Neural crest cell (in vitro differentiated cells): ENCODE data around the gene FITM2. TPM values are rescaled to one million over a fixed set of nuclear protein-coding genes. Genes with fewer than 3 reads are reported as not detected.

Experiments used
- DNase-seq: peaks from one replicate; pipeline ENCODE4 v3.0.0; 2021; ENCODE audit warnings: low read depth, mixed read lengths, low spot score
- H3K27ac Mint-ChIP-seq: one replicate; pipeline ENCODE4 v1.8.0; 2021; ENCODE audit warnings: mild to moderate bottlenecking, mixed read lengths; ENCODE audit not compliant: unreplicated experiment
- H3K27me3 Mint-ChIP-seq: 2 replicates; pipeline ENCODE4 v1.8.0; 2021; ENCODE audit warnings: low read depth, mild to moderate bottlenecking, mixed read lengths
- H3K36me3 Mint-ChIP-seq: 2 replicates; pipeline ENCODE4 v1.8.0; 2021; ENCODE audit warnings: low read depth, mild to moderate bottlenecking, mixed read lengths
- H3K4me1 Mint-ChIP-seq: 2 replicates; pipeline ENCODE4 v1.8.0; 2021; ENCODE audit warnings: mixed read lengths
- H3K4me3 Mint-ChIP-seq: one replicate; pipeline ENCODE4 v1.8.0; 2021; ENCODE audit warnings: mild to moderate bottlenecking, mixed read lengths
- H3K9me3 Mint-ChIP-seq: 2 replicates; pipeline ENCODE4 v1.8.0; 2021; ENCODE audit warnings: mixed read lengths
- long read RNA-seq: library from polyadenylated mRNA; unstranded; transcript quantifications from one replicate; pipeline ENCODE4 v2.0.0, GENCODE V29; 2020
- total RNA-seq: library from RNA; stranded (reverse); gene quantifications from 2 replicates; pipeline ENCODE4 v1.2.1, GENCODE V29; 2021
- TF ChIP-seq, protein P1 (sequence below): fragments of 200-600 bp; sonication (generic); conservative IDR thresholded peaks from 2 replicates; pipeline ENCODE4 v1.5.0; 2021; ENCODE audit warnings: antibody characterized with exemption, mild to moderate bottlenecking

FITM2 gene, protein sequence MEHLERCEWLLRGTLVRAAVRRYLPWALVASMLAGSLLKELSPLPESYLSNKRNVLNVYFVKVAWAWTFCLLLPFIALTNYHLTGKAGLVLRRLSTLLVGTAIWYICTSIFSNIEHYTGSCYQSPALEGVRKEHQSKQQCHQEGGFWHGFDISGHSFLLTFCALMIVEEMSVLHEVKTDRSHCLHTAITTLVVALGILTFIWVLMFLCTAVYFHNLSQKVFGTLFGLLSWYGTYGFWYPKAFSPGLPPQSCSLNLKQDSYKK
- total RNA-seq, result 6.2 and 6.4 TPM in 2 replicates
- long read RNA-seq, partial matches to known transcripts, result 0 of 3 reads
- long read RNA-seq, other reads (novel, unspliced or antisense), result 3 of 3 reads

DNA sequence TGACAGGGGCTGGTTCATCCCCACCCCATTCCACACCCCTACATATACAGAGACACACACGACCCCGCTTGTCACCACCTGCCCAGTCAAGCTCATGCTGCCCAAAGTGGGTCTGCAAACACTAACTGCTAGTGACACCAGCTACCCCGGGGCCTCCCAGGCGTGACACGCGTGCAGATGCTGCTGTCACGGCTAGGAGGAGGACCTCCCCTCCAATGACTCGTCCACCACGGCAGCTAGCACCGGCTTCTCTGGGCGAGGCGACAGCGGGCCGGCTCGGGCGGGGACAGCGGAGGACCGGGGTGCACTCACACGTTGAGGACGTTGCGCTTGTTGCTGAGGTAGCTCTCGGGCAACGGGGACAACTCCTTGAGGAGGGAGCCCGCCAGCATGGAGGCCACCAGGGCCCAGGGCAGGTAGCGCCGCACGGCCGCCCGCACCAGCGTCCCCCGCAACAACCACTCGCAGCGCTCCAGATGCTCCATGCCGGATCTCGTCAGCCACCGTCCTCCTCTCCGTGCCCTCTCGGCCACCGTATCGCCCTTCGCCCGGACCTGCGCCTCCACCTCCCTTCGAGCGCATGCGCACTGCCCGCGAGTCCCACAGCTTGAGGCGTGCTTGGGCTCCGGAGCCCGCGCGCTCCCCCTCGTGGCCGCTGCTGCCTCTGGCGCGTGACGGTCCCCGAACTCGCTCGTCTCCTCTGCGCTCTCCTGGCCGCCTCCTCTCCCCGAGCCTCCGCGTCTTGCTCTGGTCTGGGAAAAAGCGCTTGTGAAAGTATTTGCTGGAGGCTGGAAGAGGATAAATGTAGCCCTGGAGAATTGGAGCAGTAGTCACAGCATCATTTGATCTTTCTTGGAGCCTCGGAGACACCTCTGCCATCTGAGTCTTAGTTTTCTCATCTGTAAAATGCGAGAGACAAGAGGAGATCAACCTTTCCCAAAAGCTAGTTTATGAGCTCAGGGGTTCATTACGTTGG is at the start of gene FITM2:
TSS of gene FITM2 (minus strand) at position 539 of the 976 bp plus-strand sequence. CDS start at position 485, 54 bp downstream.
- H3K9me3 Mint-ChIP-seq, result no peaks in the 10 kb centered on the region
- H3K4me1 Mint-ChIP-seq, result peaks cover 18% of the 10 kb centered on the region
- peak; percentile 99 for DNase-seq
- H3K27ac Mint-ChIP-seq, result peak within 1 kb of the TSS; percentile 71
- peaks cover 12% of the 10 kb centered on the region for H3K27me3 Mint-ChIP-seq
- H3K4me3 Mint-ChIP-seq, result peak within 1 kb of the TSS; percentile 86
- TF ChIP-seq, protein P1, sequence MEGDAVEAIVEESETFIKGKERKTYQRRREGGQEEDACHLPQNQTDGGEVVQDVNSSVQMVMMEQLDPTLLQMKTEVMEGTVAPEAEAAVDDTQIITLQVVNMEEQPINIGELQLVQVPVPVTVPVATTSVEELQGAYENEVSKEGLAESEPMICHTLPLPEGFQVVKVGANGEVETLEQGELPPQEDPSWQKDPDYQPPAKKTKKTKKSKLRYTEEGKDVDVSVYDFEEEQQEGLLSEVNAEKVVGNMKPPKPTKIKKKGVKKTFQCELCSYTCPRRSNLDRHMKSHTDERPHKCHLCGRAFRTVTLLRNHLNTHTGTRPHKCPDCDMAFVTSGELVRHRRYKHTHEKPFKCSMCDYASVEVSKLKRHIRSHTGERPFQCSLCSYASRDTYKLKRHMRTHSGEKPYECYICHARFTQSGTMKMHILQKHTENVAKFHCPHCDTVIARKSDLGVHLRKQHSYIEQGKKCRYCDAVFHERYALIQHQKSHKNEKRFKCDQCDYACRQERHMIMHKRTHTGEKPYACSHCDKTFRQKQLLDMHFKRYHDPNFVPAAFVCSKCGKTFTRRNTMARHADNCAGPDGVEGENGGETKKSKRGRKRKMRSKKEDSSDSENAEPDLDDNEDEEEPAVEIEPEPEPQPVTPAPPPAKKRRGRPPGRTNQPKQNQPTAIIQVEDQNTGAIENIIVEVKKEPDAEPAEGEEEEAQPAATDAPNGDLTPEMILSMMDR, result peak; percentile 94
- no peaks in the 10 kb centered on the region for H3K36me3 Mint-ChIP-seq

DNA sequence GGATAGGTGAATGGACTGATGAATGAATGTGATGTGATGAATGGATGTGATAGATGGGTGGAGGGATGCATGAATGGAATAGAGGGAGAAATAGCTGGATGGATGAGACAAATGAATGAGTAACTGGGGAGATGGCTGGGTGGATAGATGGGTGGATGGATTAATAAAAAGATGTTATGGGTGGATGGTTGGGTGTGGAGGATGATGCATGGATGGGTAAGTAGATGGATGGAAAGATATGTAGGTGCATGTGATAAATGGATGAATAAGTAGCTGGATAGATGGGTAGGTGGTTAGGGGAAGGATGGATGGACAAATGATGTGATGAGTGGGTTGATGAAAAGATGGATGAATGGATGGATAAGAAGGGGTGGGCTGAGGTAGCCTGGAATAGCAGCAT is 49.2 kb upstream of the FITM2 start:
- H3K27ac Mint-ChIP-seq, result no peak overlapping the region
- TF ChIP-seq, protein P1, result no peak
- H3K4me3 Mint-ChIP-seq, result no peak overlapping the region
- peaks cover 19% of the 10 kb centered on the region for H3K4me1 Mint-ChIP-seq
- no peaks in the 10 kb centered on the region for H3K36me3 Mint-ChIP-seq
- no peak for DNase-seq
- H3K27me3 Mint-ChIP-seq, result no peaks in the 10 kb centered on the region
- H3K9me3 Mint-ChIP-seq, result peaks cover 3% of the 10 kb centered on the region

DNA sequence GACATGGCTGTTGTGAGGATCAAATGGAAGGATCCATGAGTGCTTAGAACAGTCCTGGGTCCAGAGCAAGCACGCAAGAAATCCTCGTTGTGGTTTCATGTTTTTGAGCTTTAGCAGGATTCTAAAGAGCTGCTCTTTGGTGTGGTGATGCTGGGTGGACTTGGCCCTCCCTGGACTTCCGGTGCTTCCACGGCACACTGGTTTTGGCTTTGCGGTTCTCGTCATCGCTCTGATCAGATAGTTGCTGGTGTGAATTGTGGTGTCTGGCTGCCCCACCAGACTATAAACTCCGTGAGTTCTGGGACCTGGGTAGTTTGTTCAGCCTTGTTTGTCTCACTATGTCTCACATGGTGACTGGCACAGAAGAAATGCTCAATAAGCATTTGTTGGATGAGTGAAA is 47.8 kb upstream of the FITM2 start:
- H3K4me1 Mint-ChIP-seq, result peaks cover 19% of the 10 kb centered on the region
- H3K36me3 Mint-ChIP-seq, result no peaks in the 10 kb centered on the region
- H3K9me3 Mint-ChIP-seq, result peaks cover 3% of the 10 kb centered on the region
- TF ChIP-seq, protein P1, result no peak
- DNase-seq, result no peak
- H3K4me3 Mint-ChIP-seq, result no peak overlapping the region
- H3K27ac Mint-ChIP-seq, result no peak overlapping the region
- H3K27me3 Mint-ChIP-seq, result no peaks in the 10 kb centered on the region

DNA sequence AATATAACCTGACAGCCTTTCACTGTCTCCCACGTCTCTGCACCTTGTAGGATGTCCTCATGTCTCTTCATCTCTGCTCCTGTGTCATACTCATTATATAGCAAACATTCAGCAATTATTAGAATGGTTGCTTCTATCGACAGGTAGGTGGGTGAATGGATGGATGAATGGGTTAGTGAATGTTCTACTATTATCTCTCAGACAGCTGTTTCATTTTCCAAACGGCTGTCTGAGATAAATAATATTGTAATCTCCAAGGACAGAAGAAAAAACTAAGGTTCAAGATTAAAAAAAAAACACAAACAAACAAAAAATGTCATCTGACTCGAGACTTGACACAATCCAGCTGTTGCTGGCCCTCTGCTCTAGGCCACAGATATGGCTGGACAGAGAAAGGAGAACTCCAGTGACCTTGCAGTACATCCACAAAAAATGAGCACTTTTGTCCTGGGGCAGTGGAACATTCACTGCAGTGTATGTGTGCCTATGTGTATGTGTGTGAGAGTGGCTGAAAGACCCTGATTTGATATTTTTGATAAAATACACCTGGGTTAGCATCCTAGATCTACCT is 46.6 kb upstream of the FITM2 start:
- Mint-ChIP-seq H3K4me1 (peaks cover 19% of the 10 kb centered on the region), H3K36me3 (no peaks in the 10 kb centered on the region), H3K27me3 (no peaks in the 10 kb centered on the region), H3K9me3 (peaks cover 3% of the 10 kb centered on the region), H3K4me3 (no peak overlapping the region), H3K27ac (no peak overlapping the region)
- TF ChIP-seq, protein P1, result no peak
- DNase-seq, result no peak

DNA sequence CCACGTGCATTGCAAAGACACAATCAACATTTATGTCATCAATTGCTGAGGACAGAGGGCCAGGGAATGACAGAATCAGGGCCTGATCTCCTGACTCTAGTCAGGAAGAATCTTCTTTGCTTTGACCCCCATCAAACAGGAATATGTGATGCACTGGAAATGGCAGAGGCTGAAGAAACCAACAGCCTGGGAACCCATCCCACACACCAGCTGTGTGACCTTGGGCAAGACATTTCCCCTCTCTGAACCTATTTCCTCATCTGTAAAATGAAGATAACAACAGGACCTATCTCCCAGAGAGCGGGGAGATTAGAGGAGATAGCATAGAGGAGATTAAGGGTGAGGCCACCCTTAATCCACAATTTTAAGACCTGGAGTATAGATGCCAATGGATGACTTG is 46.0 kb upstream of the FITM2 start:
- no peak overlapping the region for H3K4me3 Mint-ChIP-seq
- no peaks in the 10 kb centered on the region for H3K27me3 Mint-ChIP-seq

More for the DNA sequence above, 46.0 kb upstream of the FITM2 start:
- TF ChIP-seq, protein P1, result no peak
- no peak overlapping the region for H3K27ac Mint-ChIP-seq
- DNase-seq, result no peak
- peaks cover 25% of the 10 kb centered on the region for H3K4me1 Mint-ChIP-seq
- H3K9me3 Mint-ChIP-seq, result peaks cover 3% of the 10 kb centered on the region
- H3K36me3 Mint-ChIP-seq, result no peaks in the 10 kb centered on the region
